Adrenal gland (tissue), 12 donors: ENCODE results near the gene STRN4. TPM values are rescaled to one million over a fixed set of nuclear protein-coding genes. Genes with fewer than 3 reads are reported as not detected.

Source experiments
- DNase-seq, 7 donors: peaks; one replicate each; pipeline ENCODE4 v3.0.0-alpha.2; 2019 to 2020
- H3K27ac ChIP-seq, 5 donors: fragments of 200-600 bp; sonication (generic) in 4 of 5; 1 replicate in 3 of 5; 2 replicates in 2 of 5; pipeline versions ENCODE4 v1.5.1 to v1.8.0; 2016 to 2020; ENCODE audit warnings: mild to moderate bottlenecking in 1 of 5
- H3K27me3 ChIP-seq: fragments of 200-600 bp; 2 replicates; pipeline ENCODE4 v1.8.0; 2021
- H3K36me3 ChIP-seq, 2 donors: fragments of 200-600 bp; replicated peaks in 1 of 2; 1 replicate in 1 of 2; 2 replicates in 1 of 2; pipeline versions ENCODE4 v1.5.1 to v1.8.0; 2018 to 2022
- H3K4me1 ChIP-seq, 2 donors: fragments of 200-600 bp; replicated peaks in 1 of 2; 1 replicate in 1 of 2; 2 replicates in 1 of 2; pipeline versions ENCODE4 v1.5.1 to v1.8.0; 2018 to 2021
- H3K4me3 ChIP-seq, 4 donors: fragments of 200-600 bp; sonication (generic) in 3 of 4; one replicate each; pipeline ENCODE4 v1.5.1; 2016 to 2018
- H3K9me3 ChIP-seq, 3 donors: fragments of 200-600 bp; sonication (generic) in 1 of 3; replicated peaks in 1 of 3; 1 replicate in 2 of 3; 2 replicates in 1 of 3; pipeline versions ENCODE4 v1.5.1 to v1.8.0; 2016 to 2021
- POLR2A ChIP-seq, 2 donors: fragments of 450-650 bp; IDR thresholded peaks; one replicate each; pipeline ENCODE4 v1.6.1; 2017; ENCODE audit warnings: antibody characterized with exemption in 2 of 2, mild to moderate bottlenecking in 2 of 2, moderate library complexity in 1 of 2
- WGBS, 4 donors: extraction: QIAGEN DNeasy Blood & Tissue Kit in 2 of 4; methylation state at CpG; one replicate each; pipeline versions ENCODE4 v1.1.5 to v1.1.7; 2013 to 2017; 5-methylcytosine and 5-hydroxymethylcytosine counted together
- intact Hi-C, 2 donors: fragments of 100-400 bp; cut with DNase I; formaldehyde crosslinking; loops; one replicate each; pipeline versions ENCODE4 v1.14.1 to v1.15.0; 2022 to 2023
- polyA plus RNA-seq, 3 donors: library from polyadenylated mRNA; stranded (reverse); fragments of 200-250 nt in 2 of 3; fragments of 350-450 nt in 1 of 3; fragmentation: Illumina TruSeq in 1 of 3; extraction: RNeasy Lipid Tissue Mini Kit (QIAGEN cat#74804) in 1 of 3; gene quantifications; one replicate each; pipeline ENCODE4 v1.2.3, GENCODE V29; 2013 to 2014
- total RNA-seq, 9 donors: library from RNA; depleted of rRNA in 4 of 9; stranded (reverse); fragments of >200 nt in 4 of 9; fragments of 120-200 nt in 1 of 9; fragmentation: NEBNext Ultra II Directional in 1 of 9; extraction: Animal tissue kit (Norgen Biotek cat#: 25700) in 1 of 9; gene quantifications; one replicate each; pipeline versions ENCODE4 v1.1.0 to v1.2.4, GENCODE V29; 2013 to 2023
- TF ChIP-seq, protein P1 (sequence below), 6 experiments: fragments of 450-650 bp in 4 of 6; fragments of 200-600 bp in 2 of 6; sonication (generic) in 1 of 6; IDR thresholded peaks; 1 replicate in 5 of 6; 2 replicates in 1 of 6; pipeline versions ENCODE4 v1.5.1 to v1.8.0; 2016 to 2021; ENCODE audit warnings: antibody characterized with exemption in 6 of 6, mild to moderate bottlenecking in 2 of 6, moderate library complexity in 1 of 6
- donor health status: healthy with polysubstance abuse.
- donor health status: Bipolar disorder and iron deficiency.
- donor health status: DM: yes; HTN: yes; CAD: no.
- donor health status: DM: no; HTN: no; CAD: no.
- donor health status: DM: no; HTN: no; CAD: no.
- donor health status: DM: yes; HTN: yes; CAD: no.

STRN4 gene
- total and polyA plus RNA-seq, 12 donors: 22.3 to 92.8 (median 65.8) TPM

- H3K9me3 ChIP-seq: no peaks in the 10 kb centered on the region
- no peaks in the 10 kb centered on the region for H3K27me3 ChIP-seq
- 85 to 90% (median 90%) methylated on average over 56 to 86 of the region's 86 CpGs for WGBS, 4 donors
- intact Hi-C loops: loop anchor here (5.0 to 10.0 kb wide), 3 partner anchors 81 to 239 kb away; no protein-coding TSS in a partner anchor
- peaks cover 7 to 13% of the 10 kb centered on the region in 2 donors for H3K4me1 ChIP-seq
- H3K4me3 ChIP-seq: no peak overlapping the region
- peak overlapping the region in 2 of 5 donors; percentile 37 to 64 for H3K27ac ChIP-seq
- TF ChIP-seq POLR2A (IDR thresholded peaks at IDR 0.05): no peak
- TF ChIP-seq, protein P1, sequence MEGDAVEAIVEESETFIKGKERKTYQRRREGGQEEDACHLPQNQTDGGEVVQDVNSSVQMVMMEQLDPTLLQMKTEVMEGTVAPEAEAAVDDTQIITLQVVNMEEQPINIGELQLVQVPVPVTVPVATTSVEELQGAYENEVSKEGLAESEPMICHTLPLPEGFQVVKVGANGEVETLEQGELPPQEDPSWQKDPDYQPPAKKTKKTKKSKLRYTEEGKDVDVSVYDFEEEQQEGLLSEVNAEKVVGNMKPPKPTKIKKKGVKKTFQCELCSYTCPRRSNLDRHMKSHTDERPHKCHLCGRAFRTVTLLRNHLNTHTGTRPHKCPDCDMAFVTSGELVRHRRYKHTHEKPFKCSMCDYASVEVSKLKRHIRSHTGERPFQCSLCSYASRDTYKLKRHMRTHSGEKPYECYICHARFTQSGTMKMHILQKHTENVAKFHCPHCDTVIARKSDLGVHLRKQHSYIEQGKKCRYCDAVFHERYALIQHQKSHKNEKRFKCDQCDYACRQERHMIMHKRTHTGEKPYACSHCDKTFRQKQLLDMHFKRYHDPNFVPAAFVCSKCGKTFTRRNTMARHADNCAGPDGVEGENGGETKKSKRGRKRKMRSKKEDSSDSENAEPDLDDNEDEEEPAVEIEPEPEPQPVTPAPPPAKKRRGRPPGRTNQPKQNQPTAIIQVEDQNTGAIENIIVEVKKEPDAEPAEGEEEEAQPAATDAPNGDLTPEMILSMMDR (IDR thresholded peaks at IDR 0.05): no peak
- peaks cover 0 to 3% of the 10 kb centered on the region in 2 donors for H3K36me3 ChIP-seq
- no peak for DNase-seq
These were observed 9.7 kb upstream of the STRN4 start for GRCh38 chr19:46755853-46756543.

DNA sequence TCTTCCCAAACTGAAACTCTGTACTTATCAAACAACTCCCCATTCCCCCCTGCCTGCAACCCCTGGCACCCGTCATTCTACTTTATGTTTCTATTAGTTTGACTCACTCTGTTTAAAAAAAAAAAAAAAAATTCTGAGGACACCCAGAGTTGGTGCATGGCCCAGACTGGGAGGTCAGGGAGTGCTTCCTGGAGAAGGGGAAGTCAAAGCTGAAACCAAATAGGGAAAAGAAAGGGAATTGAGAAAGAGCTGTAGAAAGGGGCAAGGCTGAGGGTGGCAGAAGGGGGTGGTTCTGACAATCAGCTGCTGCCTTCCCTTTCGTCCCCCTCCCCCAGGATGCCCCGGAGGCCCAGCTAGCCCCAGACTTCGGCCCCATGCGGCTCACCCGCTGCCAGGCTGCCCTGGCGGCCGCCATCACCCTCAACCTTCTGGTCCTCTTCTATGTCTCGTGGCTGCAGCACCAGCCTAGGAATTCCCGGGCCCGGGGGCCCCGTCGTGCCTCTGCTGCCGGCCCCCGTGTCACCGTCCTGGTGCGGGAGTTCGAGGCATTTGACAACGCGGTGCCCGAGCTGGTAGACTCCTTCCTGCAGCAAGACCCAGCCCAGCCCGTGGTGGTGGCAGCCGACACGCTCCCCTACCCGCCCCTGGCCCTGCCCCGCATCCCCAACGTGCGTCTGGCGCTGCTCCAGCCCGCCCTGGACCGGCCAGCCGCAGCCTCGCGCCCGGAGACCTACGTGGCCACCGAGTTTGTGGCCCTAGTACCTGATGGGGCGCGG lies 9.0 kb upstream of the STRN4 start:
- intact Hi-C loops: loop anchor here (5.0 to 10.0 kb wide), 3 partner anchors 82 to 240 kb away; no protein-coding TSS in a partner anchor
- TF ChIP-seq, protein P1 (IDR thresholded peaks at IDR 0.05): no peak
- no peak for TF ChIP-seq POLR2A (IDR thresholded peaks at IDR 0.05)
- DNase-seq: peak in 3 of 7 donors; percentile 42 to 49 (median 45)

DNA sequence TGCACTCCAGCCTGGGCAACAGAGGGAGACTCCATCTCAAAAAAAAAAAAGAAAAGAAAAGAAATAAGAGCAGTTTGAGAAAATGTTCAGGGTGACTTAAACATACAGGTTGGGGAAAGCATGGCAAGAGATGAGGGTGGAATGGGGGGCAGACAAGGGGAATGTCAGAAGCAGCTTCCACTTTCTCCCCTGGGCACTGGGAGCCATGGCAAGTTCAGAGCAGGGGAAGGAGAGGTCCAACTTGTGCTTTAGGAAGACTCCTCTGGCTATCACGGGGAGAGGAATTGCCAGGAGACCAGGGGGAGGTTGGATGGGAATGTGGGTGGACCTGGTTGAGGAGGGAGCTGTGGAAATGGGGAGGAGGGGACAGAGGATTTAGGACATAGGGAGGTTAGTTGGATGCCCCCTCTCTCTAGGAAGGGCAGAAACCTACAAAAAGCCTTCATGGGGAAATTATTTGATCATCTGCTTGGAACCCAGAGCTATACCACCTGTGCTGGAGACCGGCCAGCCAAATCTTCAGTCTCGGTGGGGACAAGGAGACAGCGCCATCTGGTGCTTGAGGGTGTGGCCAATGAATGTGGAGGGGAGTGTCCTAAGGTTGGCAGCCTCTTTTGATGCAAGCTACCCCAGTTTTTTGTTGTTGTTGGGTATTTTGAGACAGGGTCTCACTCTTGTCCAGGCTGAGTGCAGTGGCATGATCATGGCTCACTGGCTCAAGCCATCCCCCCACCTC lies 7.3 kb upstream of the STRN4 start:
- WGBS, 4 donors: 22 to 48% (median 42%) methylated on average over 4 of the region's 4 CpGs
- peak in 6 of 7 donors; percentile 48 to 76 (median 56) for DNase-seq

More for the DNA sequence above, 9.0 kb upstream of the STRN4 start:
- H3K36me3 ChIP-seq: peaks cover 0 to 9% of the 10 kb centered on the region in 2 donors
- peak overlapping the region in 3 of 5 donors; percentile 4 to 64 (median 37) for H3K27ac ChIP-seq
- peaks cover 7 to 13% of the 10 kb centered on the region in 2 donors for H3K4me1 ChIP-seq
- WGBS, 4 donors: 38 to 76% (median 55%) methylated on average over 6 to 39 of the region's 39 CpGs
- no peaks in the 10 kb centered on the region for H3K27me3 ChIP-seq
- H3K9me3 ChIP-seq: no peaks in the 10 kb centered on the region
- no peak overlapping the region for H3K4me3 ChIP-seq

More for the DNA sequence above, 7.3 kb upstream of the STRN4 start:
- H3K27me3 ChIP-seq: no peaks in the 10 kb centered on the region
- TF ChIP-seq POLR2A (IDR thresholded peaks at IDR 0.05): no peak
- TF ChIP-seq, protein P1 (IDR thresholded peaks at IDR 0.05): peak in 5 of 6 experiments; percentile 21 to 48 (median 44)
- no peak overlapping the region for H3K4me3 ChIP-seq
- no peak overlapping the region for H3K27ac ChIP-seq
- peaks cover 0 to 16% of the 10 kb centered on the region in 2 donors for H3K36me3 ChIP-seq
- intact Hi-C loops: loop anchor here in 1 of 2 donors (10.0 kb wide), 1 partner anchor 241 kb away; no protein-coding TSS in a partner anchor
- no peaks in the 10 kb centered on the region for H3K9me3 ChIP-seq
- H3K4me1 ChIP-seq: peaks cover 7 to 13% of the 10 kb centered on the region in 2 donors
